H1 (cell line): ENCODE results near the gene SERPINB5. TPM values are rescaled to one million over a fixed set of nuclear protein-coding genes. Genes with fewer than 3 reads are reported as not detected.

ENCODE experiments used
- CTCF ChIA-PET: fragments of 300-600 bp; sonication (Branson Sonifier 250); formaldehyde crosslinking; loops from one replicate; lab custom pipeline; 2021; ENCODE audit not compliant: partially characterized antibody; lab: Charles Lee
- POLR2A ChIA-PET: fragments of 300-600 bp; sonication (Branson Sonifier 250); formaldehyde crosslinking; loops from one replicate; lab custom pipeline; 2021; ENCODE audit warnings: inconsistent platforms; ENCODE audit not compliant: partially characterized antibody; lab: Charles Lee
- DNase-seq, 2 experiments: peaks; one replicate each; pipeline versions ENCODE4 v3.0.0 to v3.0.0-alpha.2; 2010 to 2022; ENCODE audit warnings: low spot score in 2 of 2, low read depth in 1 of 2, mixed read lengths in 1 of 2
- FAIRE-seq: peaks from 2 replicates; lab custom pipeline; 2011; peaks lifted over from hg19 to GRCh38; lab: Jason Lieb, UNC
- H2AFZ ChIP-seq: 2 replicates; pipeline ENCODE4 v1.8.1; 2012; ENCODE audit warnings: low read length, inconsistent platforms
- H2AK5ac ChIP-seq: 2 replicates; pipeline ENCODE4 v1.6.1; 2013; ENCODE audit warnings: low read depth, low read length
- H2BK120ac ChIP-seq: replicated peaks from 2 replicates; pipeline ENCODE3; 2013; ENCODE audit warnings: low read depth, low read length, inconsistent platforms
- H2BK12ac ChIP-seq: 2 replicates; pipeline ENCODE4 v1.6.1; 2013; ENCODE audit warnings: low read depth, low read length
- H2BK15ac ChIP-seq: 2 replicates; pipeline ENCODE4 v1.6.1; 2013; ENCODE audit warnings: low read length
- H2BK20ac ChIP-seq: 2 replicates; pipeline ENCODE4 v1.6.1; 2013; ENCODE audit warnings: low read length
- H2BK5ac ChIP-seq: 2 replicates; pipeline ENCODE4 v1.6.1; 2013; ENCODE audit warnings: low read depth, low read length
- H3K14ac ChIP-seq: 2 replicates; pipeline ENCODE4 v1.6.1; 2013; ENCODE audit warnings: inconsistent platforms; ENCODE audit not compliant: insufficient read length
- H3K18ac ChIP-seq: 2 replicates; pipeline ENCODE4 v1.6.1; 2013; ENCODE audit warnings: low read length; ENCODE audit errors: extremely low read depth
- H3K23ac ChIP-seq: 2 replicates; pipeline ENCODE4 v1.6.1; 2013; ENCODE audit warnings: inconsistent platforms; ENCODE audit not compliant: insufficient read length
- H3K23me2 ChIP-seq: 2 replicates; pipeline ENCODE4 v1.6.1; 2013; ENCODE audit warnings: low read depth, low read length
- H3K27ac ChIP-seq: 2 replicates; pipeline ENCODE4 v1.6.1; 2011; ENCODE audit warnings: low read depth, low read length, inconsistent platforms
- H3K27me3 ChIP-seq, 4 experiments: replicated peaks in 1 of 4; 1 replicate in 1 of 4; 2 replicates in 3 of 4; pipeline versions ENCODE4 v1.6.1 to v1.8.1; 2011 to 2013; ENCODE audit warnings: low read length in 3 of 4, mild to moderate bottlenecking in 3 of 4, inconsistent platforms in 2 of 4, mixed read lengths in 2 of 4, moderate library complexity in 1 of 4; ENCODE audit not compliant: control insufficient read depth in 3 of 4, insufficient read depth in 3 of 4; ENCODE audit errors: extremely low read depth in 1 of 4
- H3K36me3 ChIP-seq, 4 experiments: 2 replicates each; pipeline versions ENCODE4 v1.6.1 to v1.8.1; 2011 to 2013; ENCODE audit warnings: mild to moderate bottlenecking in 4 of 4, low read length in 3 of 4, moderate library complexity in 2 of 4, control low read depth in 1 of 4, inconsistent platforms in 1 of 4; ENCODE audit not compliant: insufficient read depth in 4 of 4, control insufficient read depth in 2 of 4
- H3K4ac ChIP-seq: replicated peaks from 2 replicates; pipeline ENCODE3; 2013; ENCODE audit warnings: low read length, low read depth, mixed read lengths, inconsistent platforms; ENCODE audit not compliant: insufficient read length
- H3K4me1 ChIP-seq, 4 experiments: replicated peaks in 1 of 4; 1 replicate in 1 of 4; 2 replicates in 3 of 4; pipeline versions ENCODE4 v1.6.1 to v1.8.1; 2011 to 2013; ENCODE audit warnings: low read length in 3 of 4, inconsistent platforms in 2 of 4, mixed read lengths in 1 of 4; ENCODE audit not compliant: insufficient read depth in 4 of 4, control insufficient read depth in 3 of 4
- H3K4me2 ChIP-seq, 2 experiments: 2 replicates each; pipeline versions ENCODE4 v1.6.1 to v1.8.1; 2011 to 2013; ENCODE audit warnings: low read depth in 2 of 2, low read length in 2 of 2, control low read depth in 1 of 2, inconsistent platforms in 1 of 2, mild to moderate bottlenecking in 1 of 2; ENCODE audit not compliant: insufficient read depth in 1 of 2
- H3K4me3 ChIP-seq, 4 experiments: fragments of 200-600, 300-600 bp in 1 of 4; sonication (generic), shearing (Covaris generic), sonication (Bioruptor Twin) in 1 of 4; 2 replicates each; pipeline versions ENCODE4 v1.5.1 to v1.8.1; 2011 to 2016; ENCODE audit warnings: low read length in 4 of 4, low read depth in 3 of 4, control low read depth in 2 of 4, inconsistent platforms in 2 of 4, mild to moderate bottlenecking in 2 of 4, mixed read lengths in 1 of 4, moderate library complexity in 1 of 4; ENCODE audit not compliant: insufficient read depth in 2 of 4; ENCODE audit errors: extremely low read depth in 1 of 4
- H3K56ac ChIP-seq: replicated peaks from 2 replicates; pipeline ENCODE3; 2013; ENCODE audit warnings: low read depth, mild to moderate bottlenecking, mixed read lengths, low read length, inconsistent platforms; ENCODE audit not compliant: insufficient read length
- H3K79me1 ChIP-seq: 2 replicates; pipeline ENCODE4 v1.6.1; 2013; ENCODE audit warnings: low read depth, low read length, control low read depth
- H3K79me2 ChIP-seq, 2 experiments: 2 replicates each; pipeline versions ENCODE4 v1.6.1 to v1.8.1; 2012 to 2013; ENCODE audit warnings: low read length in 2 of 2, mild to moderate bottlenecking in 2 of 2, inconsistent platforms in 1 of 2; ENCODE audit not compliant: insufficient read depth in 2 of 2, control insufficient read depth in 1 of 2
- H3K9ac ChIP-seq, 4 experiments: replicated peaks in 1 of 4; 1 replicate in 1 of 4; 2 replicates in 3 of 4; pipeline versions ENCODE4 v1.6.1 to v1.8.1; 2011 to 2013; ENCODE audit warnings: low read depth in 3 of 4, low read length in 3 of 4, control low read depth in 2 of 4, mild to moderate bottlenecking in 2 of 4, moderate library complexity in 2 of 4, inconsistent platforms in 1 of 4; ENCODE audit errors: extremely low read depth in 1 of 4
- H3K9me3 ChIP-seq, 2 experiments: 2 replicates each; pipeline versions ENCODE4 v1.6.1 to v1.8.1; 2012 to 2013; ENCODE audit warnings: mild to moderate bottlenecking in 2 of 2, moderate library complexity in 2 of 2, control low read depth in 1 of 2, inconsistent platforms in 1 of 2, low read depth in 1 of 2, low read length in 1 of 2, mixed read lengths in 1 of 2; ENCODE audit not compliant: insufficient read depth in 2 of 2
- H4K20me1 ChIP-seq, 2 experiments: replicated peaks in 1 of 2; 2 replicates each; pipeline versions ENCODE3 to v1.8.1; 2011 to 2013; ENCODE audit warnings: inconsistent platforms in 2 of 2, low read length in 2 of 2, mild to moderate bottlenecking in 1 of 2; ENCODE audit not compliant: insufficient read depth in 2 of 2, control insufficient read depth in 1 of 2
- H4K5ac ChIP-seq: 2 replicates; pipeline ENCODE4 v1.6.1; 2013; ENCODE audit warnings: low read length, low read depth, mixed read lengths, inconsistent platforms; ENCODE audit not compliant: insufficient read length
- H4K8ac ChIP-seq: 2 replicates; pipeline ENCODE4 v1.8.0; 2013; ENCODE audit warnings: mild to moderate bottlenecking, moderate library complexity, low read length, inconsistent platforms; ENCODE audit not compliant: insufficient read depth; ENCODE audit errors: extremely low read depth
- H4K91ac ChIP-seq: replicated peaks from 2 replicates; pipeline ENCODE3; 2013; ENCODE audit warnings: low read length, mixed read lengths, inconsistent platforms; ENCODE audit not compliant: insufficient read length
- BRCA1 ChIP-seq: IDR thresholded peaks from 2 replicates; pipeline ENCODE4 v1.6.1; 2012; ENCODE audit warnings: low read depth, low read length, improper control_type of control experiment
- CREB1 ChIP-seq: IDR thresholded peaks from 2 replicates; pipeline ENCODE4 v1.6.1; 2012; ENCODE audit warnings: inconsistent platforms
- EGR1 ChIP-seq: IDR thresholded peaks from 2 replicates; pipeline ENCODE4 v1.6.1; 2011; ENCODE audit warnings: low read depth, low read length, borderline replicate concordance
- KDM1A ChIP-seq: fragments of 200-600, 300-600 bp; sonication (generic); IDR thresholded peaks from 2 replicates; pipeline ENCODE4 v1.7.1; 2016; ENCODE audit warnings: mild to moderate bottlenecking, low read length, borderline replicate concordance
- KDM4A ChIP-seq: IDR thresholded peaks from one replicate; pipeline ENCODE4 v1.7.1; 2012; ENCODE audit warnings: low read depth, mild to moderate bottlenecking, moderate library complexity, low read length, inconsistent platforms; ENCODE audit not compliant: severe bottlenecking
- MAFK ChIP-seq: IDR thresholded peaks from 2 replicates; pipeline ENCODE4 v1.6.1; 2012; ENCODE audit warnings: low read depth, mild to moderate bottlenecking, improper control_type of control experiment, low read length
- PHF8 ChIP-seq: fragments of 200-600 bp; sonication (generic); conservative IDR thresholded peaks from 2 replicates; pipeline ENCODE4 v1.7.1; 2012; ENCODE audit warnings: low read depth, mild to moderate bottlenecking, inconsistent platforms, low read length, moderate library complexity
- RNF2 ChIP-seq: fragments of 200-900, 300-1000 bp; sonication (generic); IDR thresholded peaks from 2 replicates; pipeline ENCODE4 v1.7.1; 2016; ENCODE audit warnings: borderline replicate concordance, low read depth, mild to moderate bottlenecking, antibody characterized with exemption, low read length; ENCODE audit not compliant: poor library complexity, severe bottlenecking; ENCODE audit errors: missing control alignments
- SIX5 ChIP-seq: IDR thresholded peaks from 2 replicates; pipeline ENCODE4 v1.6.1; 2011; ENCODE audit warnings: mild to moderate bottlenecking, low read depth, low read length
- SP2 ChIP-seq: IDR thresholded peaks from 2 replicates; pipeline ENCODE4 v1.6.1; 2012; ENCODE audit warnings: mild to moderate bottlenecking, low read length, inconsistent platforms
- TAF7 ChIP-seq: optimal IDR thresholded peaks from 2 replicates; pipeline ENCODE3; 2011; ENCODE audit warnings: low read depth, mild to moderate bottlenecking, inconsistent platforms, low read length, moderate library complexity, borderline replicate concordance
- TBP ChIP-seq: IDR thresholded peaks from 2 replicates; pipeline ENCODE4 v1.6.1; 2011; ENCODE audit warnings: low read depth, low read length, improper control_type of control experiment
- WGBS, 2 experiments: shearing (Covaris generic) in 1 of 2; methylation state at CpG; one replicate each; pipeline versions ENCODE4 v1.1.6 to v1.1.7; 2013 to 2015; ENCODE audit warnings: low lambda C conversion rate in 2 of 2, mixed read lengths in 2 of 2, inconsistent platforms in 1 of 2, low coverage in 1 of 2, missing lambda C conversion rate in 1 of 2; ENCODE audit not compliant: insufficient replicate concordance in 2 of 2, insufficient coverage in 1 of 2, insufficient read length in 1 of 2; ENCODE audit errors: extremely low coverage in 1 of 2, missing lambda C conversion rate in 1 of 2; 5-methylcytosine and 5-hydroxymethylcytosine counted together
- polyA plus RNA-seq, 7 experiments: library from polyadenylated mRNA; depleted of rRNA in 3 of 7; stranded (reverse) in 5 of 7; unstranded in 2 of 7; fragments of >200 nt in 5 of 7; fragments of 200-250 nt in 2 of 7; gene quantifications; 1 replicate in 5 of 7; 2 replicates in 1 of 7; 4 replicates in 1 of 7; pipeline versions ENCODE4 v1.2.1 to v1.2.3, GENCODE V29; 2011 to 2013; ENCODE audit warnings: missing spikeins in 2 of 7, mixed read lengths in 2 of 7
- total RNA-seq: library from RNA; stranded (reverse); fragmentation: NEBNext Ultra II Directional; extraction: Animal tissue kit (Norgen Biotek cat#: 25700); gene quantifications from 2 replicates; pipeline ENCODE4 v1.2.1, GENCODE V29; 2021
- TF ChIP-seq, protein P1 (sequence below): IDR thresholded peaks from 2 replicates; pipeline ENCODE4 v1.6.1; 2012; ENCODE audit warnings: inconsistent platforms

The SERPINB5 gene
- total and polyA plus RNA-seq, 2 of the 8 experiments (the other 6 are each of a cell fraction or from before 2014, with no cell fraction given): 0.03 TPM; not detected in 1

- H2BK20ac ChIP-seq: no peak overlapping the region
- no peak overlapping the region for H2BK15ac ChIP-seq
- TF ChIP-seq MAFK (no peak), RNF2 (no peak), BRCA1 (no peak), TAF7 (no peak), KDM1A (no peak), CREB1 (no peak), PHF8 (no peak), SIX5 (no peak), TBP (no peak), EGR1 (no peak), SP2 (no peak), KDM4A (no peak)
- TF ChIP-seq, protein P1, sequence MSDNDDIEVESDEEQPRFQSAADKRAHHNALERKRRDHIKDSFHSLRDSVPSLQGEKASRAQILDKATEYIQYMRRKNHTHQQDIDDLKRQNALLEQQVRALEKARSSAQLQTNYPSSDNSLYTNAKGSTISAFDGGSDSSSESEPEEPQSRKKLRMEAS: no peak
- no peaks in the 10 kb centered on the region for H3K23me2 ChIP-seq
- DNase-seq (no peak), FAIRE-seq (no peak)
- no peak overlapping the region for H2AK5ac ChIP-seq
- no peaks in the 10 kb centered on the region for H3K9me3 ChIP-seq
- H3K79me1 ChIP-seq: no peaks in the 10 kb centered on the region
- no peak overlapping the region for H4K91ac ChIP-seq
- no peaks in the 10 kb centered on the region for H3K36me3 ChIP-seq
- H3K14ac ChIP-seq: no peak overlapping the region
- no peak overlapping the region for H3K18ac ChIP-seq
- no peaks in the 10 kb centered on the region for H3K79me2 ChIP-seq
- no peak overlapping the region; the same call in 1 of the 2 replicates for H2BK12ac ChIP-seq
- H4K20me1 ChIP-seq: no peaks in the 10 kb centered on the region
- H3K4ac ChIP-seq: no peak overlapping the region
- no peak overlapping the region for H4K5ac ChIP-seq
- H3K27ac ChIP-seq: no peak overlapping the region
- H3K4me3 ChIP-seq: no peak overlapping the region
- no peak overlapping the region for H4K8ac ChIP-seq
- H3K27me3 ChIP-seq: no peaks in the 10 kb centered on the region
- ChIA-PET CTCF (interaction anchor here (0.8 to 1.7 kb wide), 4 partner anchors 15 to 41 kb away, joined by 3 to 6 read pairs (median 4); no protein-coding TSS in a partner anchor), POLR2A (no interaction called here)
- no peaks in the 10 kb centered on the region for H3K4me1 ChIP-seq
- H3K23ac ChIP-seq: no peak overlapping the region
- H3K56ac ChIP-seq: no peak overlapping the region
- H3K9ac ChIP-seq: no peak overlapping the region
- H2BK5ac ChIP-seq: no peak overlapping the region
- no peak overlapping the region for H3K4me2 ChIP-seq
- no peak overlapping the region for H2BK120ac ChIP-seq
- no peak overlapping the region for H2AFZ ChIP-seq
- 92% methylated on average over 7 of the region's 7 CpGs; no CpG with 5 or more reads in 1 of the 2 experiments for WGBS, 2 experiments
Measured at GRCh38 chr18:63477200-63477599, 442 bp downstream of the SERPINB5 start.
